Activated CD8-positive, alpha-beta memory T cell treated with anti-CD3 and anti-CD28 coated beads, Interleukin-2, amount 50 U/mL, for 24 hours (primary cell): ENCODE data around the gene TREH.
A peak's percentile ranks its signal among the peaks of the same experiment; 100 is the strongest.

Source experiments
- DNase-seq: peaks from one replicate; pipeline ENCODE4 v3.0.0-alpha.2; 2020; ENCODE audit errors: extremely low read depth

Gene TREH

GRCh38 chr11:118663902-118664301 is 15.5 kb downstream of the TREH start:
- DNase-seq = no peak

DNA sequence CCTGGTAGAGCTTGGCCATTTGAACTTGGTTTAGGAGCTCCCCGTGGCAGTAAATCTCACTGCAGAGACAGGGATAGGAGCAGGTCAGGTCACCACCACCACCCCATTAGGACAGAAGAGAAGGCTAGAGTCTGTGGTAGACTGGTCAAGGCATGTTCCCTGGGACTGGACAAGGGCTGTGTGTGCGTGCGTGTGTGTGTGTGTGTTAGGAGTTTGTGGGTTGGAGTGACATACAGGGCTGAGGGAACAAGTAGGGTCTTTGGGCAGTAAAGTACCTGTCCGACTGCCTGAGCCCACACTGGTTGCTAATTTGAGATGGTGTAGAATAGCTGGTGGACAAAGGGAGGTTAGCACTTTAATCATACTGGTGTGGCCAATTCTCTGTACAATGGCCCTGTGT is 16.1 kb downstream of the TREH start:
- no peak for DNase-seq

DNA sequence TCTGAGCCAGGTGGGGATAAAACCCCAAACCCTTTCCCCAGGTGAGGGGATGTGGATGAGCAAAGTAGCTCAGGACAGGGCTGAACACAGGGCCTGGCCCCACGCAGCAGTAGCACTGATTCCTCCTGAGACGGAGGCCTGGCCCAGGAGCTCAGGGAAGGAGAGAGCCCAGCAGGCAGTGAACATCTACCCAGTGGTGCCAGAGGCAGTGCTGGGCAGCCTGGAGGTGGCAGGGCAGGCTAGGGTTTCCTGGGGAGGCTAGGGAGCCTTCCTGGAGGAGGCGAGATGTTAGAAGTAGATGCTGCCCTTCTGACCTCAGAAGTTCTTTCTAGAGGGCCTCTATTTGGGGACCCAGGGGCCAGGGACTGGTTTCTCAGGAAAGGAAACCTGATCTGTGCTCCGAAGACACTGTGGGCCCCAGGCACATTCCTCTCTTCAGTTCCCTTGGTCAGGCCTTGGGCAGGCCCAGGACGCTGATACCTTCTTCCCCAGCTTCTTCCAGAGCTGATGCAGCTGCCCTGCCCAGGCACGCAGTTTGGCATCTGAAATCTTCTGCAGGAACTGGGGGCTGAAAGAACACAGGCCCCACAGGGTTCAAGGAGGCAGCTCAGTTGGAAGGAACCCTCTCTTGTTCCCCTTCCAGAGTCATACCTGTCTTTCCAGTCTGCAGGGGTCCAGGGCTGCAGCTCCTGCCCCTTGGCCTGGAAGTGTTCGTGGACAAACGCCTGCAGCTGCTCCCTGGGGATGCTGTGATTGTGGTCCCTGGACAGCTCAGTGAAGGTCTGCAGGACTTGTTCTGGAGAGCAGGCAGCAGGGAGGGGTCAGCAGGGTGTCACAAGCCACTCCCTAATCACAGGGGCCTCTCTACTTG is 16.8 kb downstream of the TREH start:
- DNase-seq = no peak

DNA sequence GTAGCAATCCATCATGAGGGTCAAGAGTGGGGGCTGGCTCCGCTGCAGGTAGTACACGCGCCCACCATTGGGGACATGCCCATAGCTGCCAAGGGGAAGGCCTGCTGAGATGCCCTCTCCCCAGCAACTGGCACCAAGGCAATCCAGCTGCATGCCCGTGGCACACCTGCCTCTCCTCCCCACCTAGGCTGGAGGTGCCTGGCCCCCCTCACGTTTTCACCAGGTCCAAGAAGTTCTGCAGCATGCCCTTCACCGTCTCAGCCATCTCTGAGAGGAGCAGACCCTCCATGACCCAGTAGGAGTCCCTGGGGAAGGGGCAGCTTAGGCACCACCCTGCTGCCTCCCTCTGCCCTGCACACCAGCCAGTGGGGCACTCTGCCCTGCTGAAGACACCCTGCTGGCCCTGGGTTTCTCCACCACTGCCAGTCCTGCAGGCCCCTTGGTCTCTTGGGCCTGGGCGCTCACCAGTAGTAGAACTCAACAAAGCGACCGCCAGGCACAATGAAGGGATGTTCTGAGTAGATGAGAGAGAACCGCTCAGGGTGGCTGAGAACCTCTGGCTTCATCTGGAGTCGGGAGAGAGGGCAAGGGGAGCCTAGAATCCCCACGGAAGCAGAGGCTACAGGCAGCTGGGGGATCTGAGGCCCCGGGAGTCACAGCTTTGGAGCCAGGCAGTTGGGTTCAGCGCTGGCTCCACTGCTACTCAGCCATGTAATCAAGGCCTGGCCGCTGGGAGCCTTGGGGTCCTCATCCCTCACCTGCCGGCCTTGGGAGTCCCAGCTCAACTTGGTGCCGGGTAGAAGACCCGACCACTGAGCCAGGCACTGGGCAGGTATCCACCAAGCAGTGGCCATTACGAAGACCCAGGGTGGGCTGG is 17.8 kb downstream of the TREH start:
- no peak for DNase-seq

- no peak for DNase-seq
Observed at GRCh38 chr11:118660681-118661424, 18.6 kb downstream of the TREH start.

GRCh38 chr11:118659953-118660680 is 19.3 kb downstream of the TREH start:
- no peak for DNase-seq

GRCh38 chr11:118659314-118659952 is 20.0 kb downstream of the TREH start:
- peak; percentile 66 for DNase-seq

- no peak for DNase-seq
Observed at GRCh38 chr11:118658429-118659313, 20.8 kb downstream of the TREH start.

DNA sequence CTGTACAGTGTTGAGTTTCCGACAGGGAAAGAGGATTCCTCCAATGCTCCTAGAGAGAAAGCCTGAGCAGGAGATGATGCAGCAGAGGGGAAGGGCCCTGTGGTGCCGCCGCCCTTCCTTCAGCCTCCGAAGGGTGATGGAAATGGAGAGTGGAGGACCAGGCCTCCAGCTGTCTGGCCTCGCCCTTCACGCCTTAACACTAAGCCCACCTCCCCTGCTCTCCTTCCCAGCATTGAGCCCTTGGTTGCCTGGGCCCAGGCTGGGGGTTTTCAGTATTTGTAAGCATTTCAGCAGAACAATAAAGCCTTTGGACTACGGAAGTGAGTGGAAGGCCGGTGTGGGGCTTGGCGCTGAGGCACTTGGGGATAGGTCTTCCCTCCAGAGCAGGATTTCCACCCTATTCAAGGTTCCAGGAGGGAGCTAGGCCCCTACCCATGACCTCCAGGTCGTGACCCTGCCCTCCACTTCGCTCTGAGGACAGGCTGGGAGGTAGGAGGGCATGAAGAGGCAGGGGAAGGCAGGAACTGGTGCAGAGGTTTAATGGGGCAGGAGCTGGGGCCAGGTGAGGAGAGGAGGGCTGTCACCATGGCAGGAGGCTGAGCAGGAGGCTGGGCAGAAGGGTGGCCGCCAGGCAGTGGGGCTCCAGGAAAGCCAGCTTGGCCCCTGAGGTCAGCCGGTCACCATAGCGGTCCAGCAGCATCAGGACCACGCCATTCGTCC is 21.6 kb downstream of the TREH start:
- DNase-seq = no peak

- DNase-seq = no peak
Observed at GRCh38 chr11:118657238-118657637, 22.2 kb downstream of the TREH start.

- no peak for DNase-seq
Observed at GRCh38 chr11:118656563-118657165, 22.8 kb downstream of the TREH start.

GRCh38 chr11:118655486-118656190 is 23.8 kb downstream of the TREH start:
- DNase-seq = no peak

DNA sequence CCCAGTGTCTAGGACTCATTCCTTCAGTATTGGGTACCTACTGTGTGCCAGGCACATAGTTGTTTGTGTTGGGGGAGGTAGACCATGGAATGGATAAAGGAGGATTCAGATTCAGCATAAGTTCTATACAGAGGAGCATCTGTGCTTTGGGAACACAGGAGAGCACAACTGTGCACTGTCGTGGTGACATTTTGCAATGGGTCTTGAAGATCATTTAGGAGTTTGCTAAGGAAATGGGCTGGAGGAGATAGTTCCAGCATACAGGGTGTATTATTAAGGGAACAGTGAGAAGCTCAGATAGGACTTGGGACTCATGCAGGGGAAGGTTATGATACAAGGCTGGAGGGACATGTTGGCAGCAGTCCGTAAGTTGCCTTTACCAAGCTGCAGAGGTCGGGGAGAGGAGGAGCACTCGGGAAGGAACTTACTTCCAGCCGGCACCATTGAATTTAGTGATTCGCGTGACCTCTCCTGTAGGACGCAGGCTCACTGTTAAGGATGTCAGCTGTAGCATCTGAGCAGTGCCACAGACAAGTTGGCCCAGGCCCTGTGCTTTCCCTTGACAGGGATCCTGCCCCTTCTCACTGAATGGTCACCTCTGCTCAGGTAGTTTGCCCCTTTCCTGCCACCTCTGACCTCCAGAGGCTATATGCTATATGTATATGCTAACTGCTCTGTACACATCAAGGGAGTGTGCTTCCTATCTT is 25.6 kb downstream of the TREH start:
- no peak for DNase-seq

GRCh38 chr11:118652681-118653181 is 26.7 kb downstream of the TREH start:
- DNase-seq = no peak

GRCh38 chr11:118651820-118652219 is 27.6 kb downstream of the TREH start:
- no peak for DNase-seq

GRCh38 chr11:118650366-118650765 is 29.1 kb downstream of the TREH start:
- DNase-seq = no peak

GRCh38 chr11:118649941-118650340 is 29.5 kb downstream of the TREH start:
- no peak for DNase-seq
